CD14-positive monocyte (primary cell): ENCODE data around the gene SLAMF7. TPM values are rescaled to one million over a fixed set of nuclear protein-coding genes. Genes with fewer than 3 reads are reported as not detected.

Experiments
- DNase-seq, 3 donors: peaks; one replicate each; pipeline ENCODE4 v3.0.0-alpha.2; 2011 to 2022
- H2AFZ ChIP-seq: 2 replicates; pipeline ENCODE4 v1.6.0; 2012; ENCODE audit warnings: mild to moderate bottlenecking, low read depth, low read length, inconsistent platforms; ENCODE audit not compliant: insufficient read depth, poor library complexity, severe bottlenecking
- H3K27ac ChIP-seq, 2 donors: 1 replicate in 1 of 2; 2 replicates in 1 of 2; pipeline ENCODE4 v1.5.1; 2012 to 2013; ENCODE audit warnings: low read length in 2 of 2, control low read depth in 1 of 2, inconsistent platforms in 1 of 2, low read depth in 1 of 2, mild to moderate bottlenecking in 1 of 2
- H3K27me3 ChIP-seq, 2 donors: one replicate each; pipeline versions ENCODE4 v1.6.0 to v1.6.1; 2011 to 2013; ENCODE audit warnings: low read length in 2 of 2; ENCODE audit not compliant: control insufficient read depth in 2 of 2, insufficient read depth in 2 of 2
- H3K36me3 ChIP-seq, 2 donors: replicated peaks in 1 of 2; 1 replicate in 1 of 2; 2 replicates in 1 of 2; pipeline versions ENCODE4 v1.5.1 to v1.6.1; 2012 to 2013; ENCODE audit warnings: low read length in 2 of 2, control low read depth in 1 of 2, inconsistent platforms in 1 of 2, mild to moderate bottlenecking in 1 of 2; ENCODE audit not compliant: insufficient read depth in 2 of 2, control insufficient read depth in 1 of 2
- H3K4me1 ChIP-seq, 2 donors: 1 replicate in 1 of 2; 2 replicates in 1 of 2; pipeline versions ENCODE4 v1.5.1 to v1.6.1; 2012 to 2013; ENCODE audit warnings: low read length in 2 of 2, control low read depth in 1 of 2, inconsistent platforms in 1 of 2, mild to moderate bottlenecking in 1 of 2, moderate library complexity in 1 of 2; ENCODE audit not compliant: insufficient read depth in 2 of 2, control insufficient read depth in 1 of 2
- H3K4me2 ChIP-seq: replicated peaks from 2 replicates; pipeline ENCODE3; 2012; ENCODE audit warnings: low read length, moderate library complexity, mild to moderate bottlenecking; ENCODE audit not compliant: poor library complexity, severe bottlenecking; ENCODE audit errors: extremely low read depth
- H3K4me3 ChIP-seq, 3 experiments: fragments of 200-600 bp in 1 of 3; sonication (generic) in 1 of 3; replicated peaks in 1 of 3; 1 replicate in 2 of 3; 2 replicates in 1 of 3; pipeline ENCODE4 v1.5.1; 2011 to 2013; ENCODE audit warnings: low read length in 3 of 3, mild to moderate bottlenecking in 3 of 3, control low read depth in 2 of 3, low read depth in 2 of 3, inconsistent platforms in 1 of 3, moderate library complexity in 1 of 3
- H3K79me2 ChIP-seq: 2 replicates; pipeline ENCODE4 v1.6.0; 2012; ENCODE audit warnings: mild to moderate bottlenecking, control low read depth, inconsistent platforms, low read length, moderate library complexity; ENCODE audit not compliant: insufficient read depth
- H3K9ac ChIP-seq: 2 replicates; pipeline ENCODE4 v1.6.0; 2017; ENCODE audit warnings: low read length, mild to moderate bottlenecking; ENCODE audit not compliant: insufficient read depth, poor library complexity, severe bottlenecking
- H3K9me3 ChIP-seq, 2 donors: replicated peaks in 1 of 2; 1 replicate in 1 of 2; 2 replicates in 1 of 2; pipeline versions ENCODE4 v1.5.1 to v1.6.1; 2012 to 2013; ENCODE audit warnings: low read length in 2 of 2, control low read depth in 1 of 2; ENCODE audit not compliant: control insufficient read depth in 1 of 2, insufficient read depth in 1 of 2
- H4K20me1 ChIP-seq: 2 replicates; pipeline ENCODE4 v1.6.0; 2012; ENCODE audit warnings: mild to moderate bottlenecking, low read length, control low read depth, moderate library complexity; ENCODE audit not compliant: insufficient read depth
- H3K27ac Mint-ChIP-seq, 7 donors: one replicate each; pipeline ENCODE4 v1.8.0; 2020; ENCODE audit warnings: mild to moderate bottlenecking in 7 of 7, mixed read lengths in 7 of 7, moderate library complexity in 6 of 7, inconsistent platforms in 2 of 7
- H3K27me3 Mint-ChIP-seq, 3 donors: one replicate each; pipeline ENCODE4 v1.8.0; 2021 to 2022; ENCODE audit warnings: low read depth in 3 of 3, mild to moderate bottlenecking in 3 of 3, mixed read lengths in 3 of 3, moderate library complexity in 3 of 3, inconsistent platforms in 1 of 3
- H3K36me3 Mint-ChIP-seq, 2 donors: one replicate each; pipeline ENCODE4 v1.8.0; 2020; ENCODE audit warnings: mixed read lengths in 2 of 2, inconsistent platforms in 1 of 2, mild to moderate bottlenecking in 1 of 2
- H3K4me1 Mint-ChIP-seq: one replicate; pipeline ENCODE4 v1.8.0; 2020; ENCODE audit warnings: mild to moderate bottlenecking, mixed read lengths
- H3K4me3 Mint-ChIP-seq, 2 donors: one replicate each; pipeline ENCODE4 v1.8.0; 2020; ENCODE audit warnings: mild to moderate bottlenecking in 2 of 2, mixed read lengths in 2 of 2, moderate library complexity in 1 of 2
- H3K9me3 Mint-ChIP-seq, 7 donors: one replicate each; pipeline ENCODE4 v1.8.0; 2020 to 2022; ENCODE audit warnings: mixed read lengths in 7 of 7, mild to moderate bottlenecking in 6 of 7, moderate library complexity in 6 of 7, inconsistent platforms in 2 of 7
- CTCF ChIP-seq: fragments of 200-600 bp; IDR thresholded peaks from one replicate; pipeline ENCODE4 v1.8.0; 2022; ENCODE audit warnings: antibody characterized with exemption, mild to moderate bottlenecking
- whole genome bisulfite sequencing: methylation state at CpG from one replicate; pipeline ENCODE4 v1.1.5; 2013; ENCODE audit warnings: missing lambda C conversion rate; ENCODE audit not compliant: insufficient coverage; 5-methylcytosine and 5-hydroxymethylcytosine counted together
- intact Hi-C, 2 donors: fragments of 100-400 bp; cut with micrococcal nuclease; formaldehyde crosslinking; loops; one replicate each; pipeline versions ENCODE4 v1.15.0 to v1.15.1; 2023
- polyA plus RNA-seq, 3 donors: library from polyadenylated mRNA; depleted of rRNA in 1 of 3; unstranded in 2 of 3; stranded (reverse) in 1 of 3; fragments of 300-500 nt in 2 of 3; fragments of >200 nt in 1 of 3; fragmentation: Illumina TruSeq in 2 of 3; gene quantifications; 1 replicate in 2 of 3; 2 replicates in 1 of 3; pipeline ENCODE4 v1.2.3, GENCODE V29; 2012 to 2021

The SLAMF7 gene
- polyA plus RNA-seq, 3 donors, result 15.4 to 16.0 (median 15.8) TPM

GRCh38 chr1:160761886-160762285, 22.8 kb downstream of the SLAMF7 start:
- Mint-ChIP-seq H3K4me3 (no peak overlapping the region), H3K9me3 (peaks cover 0 to 2% (median 0%) of the 10 kb centered on the region in 7 donors), H3K4me1 (peaks cover 5% of the 10 kb centered on the region), H3K36me3 (no peaks in the 10 kb centered on the region), H3K27me3 (peaks cover 0 to 3% (median 0%) of the 10 kb centered on the region in 3 donors), H3K27ac (no peak overlapping the region)
- H3K27ac ChIP-seq, result no peak overlapping the region
- peaks cover 4 to 6% of the 10 kb centered on the region in 2 donors for H3K4me1 ChIP-seq
- H3K9ac ChIP-seq, result no peak overlapping the region
- no peaks in the 10 kb centered on the region for H3K27me3 ChIP-seq
- no peaks in the 10 kb centered on the region for H3K9me3 ChIP-seq
- TF ChIP-seq CTCF, result no peak
- no peak overlapping the region for H3K4me2 ChIP-seq
- no peaks in the 10 kb centered on the region for H3K79me2 ChIP-seq
- H4K20me1 ChIP-seq, result no peaks in the 10 kb centered on the region
- 100% methylated on average over 1 of the region's 2 CpGs for WGBS
- no peak overlapping the region for H2AFZ ChIP-seq
- intact Hi-C loops, result no loop called here
- no peaks in the 10 kb centered on the region for H3K36me3 ChIP-seq
- no peak overlapping the region for H3K4me3 ChIP-seq
- no peak for DNase-seq

- Mint-ChIP-seq H3K4me1 (peaks cover 19% of the 10 kb centered on the region), H3K36me3 (no peaks in the 10 kb centered on the region), H3K9me3 (peaks cover 0 to 2% (median 0%) of the 10 kb centered on the region in 7 donors), H3K27ac (no peak overlapping the region), H3K4me3 (no peak overlapping the region), H3K27me3 (no peaks in the 10 kb centered on the region)
- no peak for TF ChIP-seq CTCF
- Histone ChIP-seq H2AFZ (no peak overlapping the region), H3K79me2 (no peaks in the 10 kb centered on the region), H4K20me1 (no peaks in the 10 kb centered on the region), H3K27me3 (no peaks in the 10 kb centered on the region), H3K36me3 (no peaks in the 10 kb centered on the region), H3K4me3 (no peak overlapping the region), H3K27ac (no peak overlapping the region), H3K4me1 (peaks cover 18 to 24% of the 10 kb centered on the region in 2 donors), H3K9ac (no peak overlapping the region), H3K4me2 (no peak overlapping the region), H3K9me3 (no peaks in the 10 kb centered on the region)
- no peak for DNase-seq
- intact Hi-C loops, result no loop called here
- WGBS, result 90% methylated on average over 2 of the region's 3 CpGs
These were observed 24.9 kb downstream of the SLAMF7 start for GRCh38 chr1:160763993-160764392.
